ENCODE results near the gene TMEM91. TPM values are rescaled to one million over a fixed set of nuclear protein-coding genes. Genes with fewer than 3 reads are reported as not detected.

The TMEM91 gene
- total and polyA plus RNA-seq, 9 of the 15 experiments (the other 6 are each of a cell fraction or from before 2014, with no cell fraction given): 1.2 to 5.2 (median 2.7) TPM

GRCh38 chr19:41359741-41360140 is 16.6 kb upstream of the TMEM91 start:
- Histone ChIP-seq H3K9me1 (ENCODE audit: control insufficient read depth, insufficient read depth, low read length) (no peaks in the 10 kb centered on the region), H3K9ac (ENCODE audit: insufficient read depth in 1 of 2, low read depth in 2 of 2, low read length in 2 of 2) (no peak overlapping the region), H3K4me3 (no peak overlapping the region), H3K79me2 (ENCODE audit: control insufficient read depth, insufficient read depth, low read length) (peaks cover 12% of the 10 kb centered on the region), H2AFZ (ENCODE audit: low read depth, low read length) (no peak overlapping the region), H3K9me3 (replicated peaks; ENCODE audit: control insufficient read depth, insufficient read depth, low read depth, low read length) (no peaks in the 10 kb centered on the region), H3K27ac (ENCODE audit: extremely low read depth, low read depth, low read length) (no peak overlapping the region), H3K36me3 (ENCODE audit: control insufficient read depth, insufficient read depth, low read length) (peaks cover 9% of the 10 kb centered on the region; the same call in 2 of the 3 replicates), H4K20me1 (replicated peaks; ENCODE audit: control insufficient read depth, insufficient read depth, low read length) (no peaks in the 10 kb centered on the region), H3K27me3 (ENCODE audit: control insufficient read depth in 2 of 2, insufficient read depth in 2 of 2, low read length in 2 of 2) (no peaks in the 10 kb centered on the region), H3K4me1 (replicated peaks in 1 of 2; ENCODE audit: control insufficient read depth in 2 of 2, insufficient read depth in 2 of 2, low read length in 2 of 2) (peaks cover 7 to 17% of the 10 kb centered on the region in 2 experiments; a peak in 4 of 5 replicates), H3K4me2 (ENCODE audit: insufficient read depth, low read length) (no peak overlapping the region)
- no TSS peak for BruUV-seq (replicated peaks)
- ChIA-PET CTCF (ENCODE audit: low intra/inter-chr PET ratio) (no interaction called here), POLR2A (interaction anchor here (0.8 kb wide), 1 partner anchor 25 kb away, joined by 3 read pairs; no protein-coding TSS in a partner anchor)
- in situ Hi-C loops (cut with MboI): no loop called here
- WGBS (ENCODE audit: insufficient coverage, low coverage, missing lambda C conversion rate): 83% methylated on average over 1 of the region's 1 CpG
- DNase-seq (ENCODE audit: extremely low read depth in 1 of 4, low spot score in 3 of 4) (no peak), ATAC-seq (no peak), FAIRE-seq (no peak)
- no peak for TF ChIP-seq KHSRP (IDR thresholded peaks at IDR 0.05)
- no peak for TF ChIP-seq NCOR1 (IDR thresholded peaks at IDR 0.05)
- TF ChIP-seq MAZ (CRISPR knock-in tag; conservative IDR thresholded peaks at IDR 0.05 in 1 of 2, IDR thresholded peaks at IDR 0.05 in 1 of 2): no peak
- TF ChIP-seq USF1 (CRISPR knock-in tag; IDR thresholded peaks at IDR 0.05): no peak
- TF ChIP-seq ZFP36 (IDR thresholded peaks at IDR 0.05; ENCODE audit: low read depth, low read length, partially characterized antibody): no peak
- TF ChIP-seq KDM1A (IDR thresholded peaks at IDR 0.05): peak in 1 of 2 experiments; percentile 44; a peak in 1 of 4 replicates
- no peak for TF ChIP-seq ZSCAN32 (CRISPR knock-in tag; IDR thresholded peaks at IDR 0.05)
- no peak for TF ChIP-seq BRF2 (IDR thresholded peaks at IDR 0.05; ENCODE audit: borderline replicate concordance, insufficient read depth, insufficient read length)
- TF ChIP-seq MITF (IDR thresholded peaks at IDR 0.05): no peak
- peak; percentile 18 for TF ChIP-seq RBM25 (IDR thresholded peaks at IDR 0.05; ENCODE audit: low read depth, low read length, severe bottlenecking)
- intact Hi-C loops (cut with micrococcal nuclease): loop anchor here (10.0 kb wide), 1 partner anchor 75 kb away; the partner anchor contains the start of gene DMAC2

Data from K562 (cell line).